Activated CD4-positive, alpha-beta memory T cell treated with anti-CD3 and anti-CD28 coated beads for 36 hours (primary cell): Measurements from ENCODE around the gene MRM1. TPM values are rescaled to one million over a fixed set of nuclear protein-coding genes. Genes with fewer than 3 reads are reported as not detected.

ENCODE experiments used
- CTCF ChIA-PET: fragments of 350-600 bp; sonication (Branson Sonifier 250); formaldehyde crosslinking; loops from one replicate; lab custom pipeline; 2021; ENCODE audit warnings: antibody characterized with exemption, inconsistent platforms; lab: Charles Lee
- POLR2A ChIA-PET: fragments of 350-600 bp; sonication (Branson Sonifier 250); formaldehyde crosslinking; loops from one replicate; lab custom pipeline; 2021; ENCODE audit warnings: antibody characterized with exemption; lab: Charles Lee
- DNase-seq: peaks from one replicate; pipeline ENCODE4 v3.0.0-alpha.2; 2020
- H3K27ac Mint-ChIP-seq: one replicate; pipeline ENCODE4 v1.8.0; 2021; ENCODE audit warnings: mixed read lengths
- H3K27me3 Mint-ChIP-seq: one replicate; pipeline ENCODE4 v1.8.0; 2021; ENCODE audit warnings: mixed read lengths
- H3K36me3 Mint-ChIP-seq: one replicate; pipeline ENCODE4 v1.8.0; 2021; ENCODE audit warnings: mixed read lengths
- H3K4me1 Mint-ChIP-seq: one replicate; pipeline ENCODE4 v1.8.0; 2021; ENCODE audit warnings: low read depth, mixed read lengths
- H3K4me3 Mint-ChIP-seq: one replicate; pipeline ENCODE4 v1.8.0; 2021; ENCODE audit warnings: mild to moderate bottlenecking, mixed read lengths
- H3K9me3 Mint-ChIP-seq: one replicate; pipeline ENCODE4 v1.8.0; 2021; ENCODE audit warnings: mixed read lengths
- intact Hi-C: fragments of 100-400 bp; cut with micrococcal nuclease; formaldehyde crosslinking; loops from one replicate; pipeline ENCODE4 v1.15.1; 2023
- total RNA-seq, 2 experiments: library from RNA; stranded (reverse); gene quantifications; one replicate each; pipeline ENCODE4 v1.2.3, GENCODE V29; 2021

MRM1 gene, protein sequence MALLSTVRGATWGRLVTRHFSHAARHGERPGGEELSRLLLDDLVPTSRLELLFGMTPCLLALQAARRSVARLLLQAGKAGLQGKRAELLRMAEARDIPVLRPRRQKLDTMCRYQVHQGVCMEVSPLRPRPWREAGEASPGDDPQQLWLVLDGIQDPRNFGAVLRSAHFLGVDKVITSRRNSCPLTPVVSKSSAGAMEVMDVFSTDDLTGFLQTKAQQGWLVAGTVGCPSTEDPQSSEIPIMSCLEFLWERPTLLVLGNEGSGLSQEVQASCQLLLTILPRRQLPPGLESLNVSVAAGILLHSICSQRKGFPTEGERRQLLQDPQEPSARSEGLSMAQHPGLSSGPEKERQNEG
- total RNA-seq, result 10 to 100 TPM; 13.5 to 14.6 TPM

DNA sequence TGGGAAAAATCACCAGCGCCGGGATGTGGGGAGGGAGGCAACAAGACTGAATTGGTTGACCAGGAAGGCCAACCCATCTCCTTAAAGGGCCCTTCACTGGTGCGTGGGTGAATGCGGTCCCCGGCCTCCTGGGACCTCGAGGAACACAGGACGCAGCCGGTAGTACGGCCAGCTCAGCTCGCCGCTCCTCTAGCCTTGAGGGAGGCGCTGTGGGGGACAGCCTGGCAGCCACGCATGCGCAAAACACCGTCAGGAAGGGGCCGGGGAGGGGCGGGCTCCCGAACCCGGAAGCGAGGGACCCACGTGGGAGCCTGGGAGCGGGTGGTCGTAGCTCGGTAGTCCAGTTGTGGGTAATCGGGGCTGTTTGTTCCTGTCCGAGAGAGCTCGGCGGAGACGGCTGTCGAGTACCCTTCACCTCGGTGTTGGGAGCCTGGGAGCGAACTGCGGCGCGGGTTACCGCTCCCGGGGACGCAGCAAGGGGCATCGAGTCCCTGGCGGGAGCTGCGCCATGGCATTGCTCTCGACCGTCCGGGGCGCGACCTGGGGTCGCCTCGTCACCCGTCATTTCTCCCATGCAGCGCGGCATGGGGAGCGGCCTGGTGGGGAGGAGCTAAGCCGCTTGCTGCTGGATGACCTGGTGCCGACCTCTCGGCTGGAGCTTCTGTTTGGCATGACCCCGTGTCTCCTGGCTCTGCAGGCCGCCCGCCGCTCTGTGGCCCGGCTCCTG is at the start of gene MRM1:
Gene MRM1, plus strand, starts transcription at position 281 of the 727 bp plus-strand sequence. Its CDS starts 228 bp downstream, at position 509.
- DNase-seq, result peak; percentile 93
- peaks cover 7% of the 10 kb centered on the region for H3K36me3 Mint-ChIP-seq
- H3K27me3 Mint-ChIP-seq, result no peaks in the 10 kb centered on the region
- intact Hi-C loops, result loop anchor here (1.0 to 2.0 kb wide), 3 partner anchors 55 to 121 kb away; no protein-coding TSS in a partner anchor
- no peaks in the 10 kb centered on the region for H3K9me3 Mint-ChIP-seq
- peak within 1 kb of the TSS; percentile 79 for H3K27ac Mint-ChIP-seq
- peaks cover 35% of the 10 kb centered on the region for H3K4me1 Mint-ChIP-seq
- ChIA-PET POLR2A (interaction anchor here (0.8 to 2.6 kb wide), 9 partner anchors 9 to 775 kb away, joined by 3 to 26 read pairs (median 4); partner anchors contain the start of genes DHRS11, MYO19 and PIGW), CTCF (interaction anchor here (0.6 to 4.4 kb wide), 23 partner anchors 9 to 890 kb away, joined by 3 to 35 read pairs (median 5); partner anchors contain the start of genes DHRS11, MYO19 and PIGW)
- peak within 1 kb of the TSS; percentile 85 for H3K4me3 Mint-ChIP-seq

DNA sequence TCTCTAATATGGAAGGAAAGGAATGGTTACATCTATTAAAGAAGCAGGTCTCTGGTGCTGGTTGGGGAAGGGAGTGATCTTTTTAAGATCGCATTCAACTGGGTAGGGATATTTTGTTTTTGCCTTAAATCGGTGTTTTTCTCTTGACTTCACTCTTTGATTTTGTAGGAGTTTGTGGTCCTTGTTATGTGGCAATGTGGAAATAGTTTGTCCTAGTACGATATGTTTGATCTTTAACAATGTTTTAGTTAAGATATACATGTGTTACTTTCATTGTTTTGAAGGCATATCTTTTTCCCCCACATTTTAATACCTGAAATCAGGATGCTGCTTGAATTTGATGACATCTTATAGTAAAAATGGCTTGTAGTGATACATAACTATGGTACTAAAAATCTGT is 47.9 kb upstream of the MRM1 start:
- Mint-ChIP-seq H3K9me3 (no peaks in the 10 kb centered on the region), H3K27ac (peak overlapping the region; percentile 13), H3K4me1 (peaks cover 47% of the 10 kb centered on the region), H3K4me3 (no peak overlapping the region), H3K27me3 (no peaks in the 10 kb centered on the region), H3K36me3 (peaks cover 29% of the 10 kb centered on the region)
- CTCF ChIA-PET, result no interaction called here
- POLR2A ChIA-PET, result no interaction called here
- DNase-seq, result no peak
- intact Hi-C loops, result no loop called here

- Mint-ChIP-seq H3K9me3 (no peaks in the 10 kb centered on the region), H3K4me3 (no peak overlapping the region), H3K27me3 (no peaks in the 10 kb centered on the region), H3K27ac (no peak overlapping the region), H3K36me3 (peaks cover 36% of the 10 kb centered on the region), H3K4me1 (peaks cover 17% of the 10 kb centered on the region)
- ChIA-PET POLR2A (interaction anchor here (1.0 kb wide), 1 partner anchor 18 kb away, joined by 3 read pairs; no protein-coding TSS in a partner anchor), CTCF (interaction anchor here (1.2 kb wide), 1 partner anchor 37 kb away, joined by 3 read pairs; no protein-coding TSS in a partner anchor)
- DNase-seq, result no peak
- intact Hi-C loops, result no loop called here
Observed at GRCh38 chr17:36566081-36566480, 35.3 kb upstream of the MRM1 start.

- Mint-ChIP-seq H3K4me3 (no peak overlapping the region), H3K27ac (no peak overlapping the region), H3K4me1 (peaks cover 7% of the 10 kb centered on the region), H3K27me3 (no peaks in the 10 kb centered on the region), H3K36me3 (peaks cover 35% of the 10 kb centered on the region), H3K9me3 (no peaks in the 10 kb centered on the region)
- intact Hi-C loops, result no loop called here
- ChIA-PET POLR2A (no interaction called here), CTCF (no interaction called here)
- no peak for DNase-seq
Observed at GRCh38 chr17:36575028-36575427, 26.4 kb upstream of the MRM1 start.

- CTCF ChIA-PET, result no interaction called here
- H3K4me3 Mint-ChIP-seq, result no peak overlapping the region
- peaks cover 7% of the 10 kb centered on the region for H3K4me1 Mint-ChIP-seq
- no peaks in the 10 kb centered on the region for H3K27me3 Mint-ChIP-seq
- no peak overlapping the region for H3K27ac Mint-ChIP-seq
- POLR2A ChIA-PET, result no interaction called here
- peaks cover 40% of the 10 kb centered on the region for H3K36me3 Mint-ChIP-seq
- DNase-seq, result no peak
- intact Hi-C loops, result no loop called here
- no peaks in the 10 kb centered on the region for H3K9me3 Mint-ChIP-seq
Observed at GRCh38 chr17:36576793-36577192, 24.6 kb upstream of the MRM1 start.

GRCh38 chr17:36578671-36579070 is 22.7 kb upstream of the MRM1 start:
- H3K4me1 Mint-ChIP-seq, result peaks cover 3% of the 10 kb centered on the region
- intact Hi-C loops, result no loop called here
- no peak overlapping the region for H3K4me3 Mint-ChIP-seq
- no peak overlapping the region for H3K27ac Mint-ChIP-seq
- peaks cover 34% of the 10 kb centered on the region for H3K36me3 Mint-ChIP-seq
- CTCF ChIA-PET, result interaction anchor here (0.7 to 1.2 kb wide), 2 partner anchors 47 to 609 kb away, joined by 3 read pairs; no protein-coding TSS in a partner anchor
- DNase-seq, result no peak
- no peaks in the 10 kb centered on the region for H3K27me3 Mint-ChIP-seq
- POLR2A ChIA-PET, result no interaction called here
- H3K9me3 Mint-ChIP-seq, result no peaks in the 10 kb centered on the region

- ChIA-PET CTCF (interaction anchor here (0.7 to 3.6 kb wide), 2 partner anchors 19 to 46 kb away, joined by 4 to 13 read pairs; partner anchors contain the start of gene MRM1), POLR2A (no interaction called here)
- intact Hi-C loops, result no loop called here
- Mint-ChIP-seq H3K27me3 (no peaks in the 10 kb centered on the region), H3K36me3 (peaks cover 30% of the 10 kb centered on the region), H3K27ac (no peak overlapping the region), H3K4me3 (no peak overlapping the region), H3K4me1 (no peaks in the 10 kb centered on the region), H3K9me3 (no peaks in the 10 kb centered on the region)
- no peak for DNase-seq
Observed at GRCh38 chr17:36583787-36584186, 17.6 kb upstream of the MRM1 start.

DNA sequence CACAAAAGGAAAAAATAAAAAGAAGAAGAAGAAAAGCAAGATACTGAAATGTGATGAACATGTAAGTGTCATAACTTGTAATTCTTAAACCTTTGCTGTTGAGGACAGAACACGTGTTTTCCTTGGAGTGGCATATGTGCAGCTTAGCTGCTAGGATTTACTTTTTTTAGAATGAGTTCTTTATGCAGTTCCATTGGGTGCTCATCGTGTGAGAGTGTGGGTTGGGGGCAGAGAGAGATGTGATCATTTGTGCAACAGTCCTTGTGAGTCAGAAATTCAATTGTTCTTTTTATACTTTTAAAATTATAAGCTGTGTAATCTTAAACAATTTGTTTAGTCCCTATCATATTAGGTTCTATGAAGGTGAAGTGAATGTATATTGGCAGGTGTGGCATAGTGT is 15.2 kb upstream of the MRM1 start:
- peaks cover 14% of the 10 kb centered on the region for H3K4me1 Mint-ChIP-seq
- DNase-seq, result no peak
- H3K27ac Mint-ChIP-seq, result no peak overlapping the region
- no peak overlapping the region for H3K4me3 Mint-ChIP-seq
- no peaks in the 10 kb centered on the region for H3K9me3 Mint-ChIP-seq
- H3K36me3 Mint-ChIP-seq, result peaks cover 28% of the 10 kb centered on the region
- intact Hi-C loops, result no loop called here
- H3K27me3 Mint-ChIP-seq, result no peaks in the 10 kb centered on the region
- CTCF ChIA-PET, result interaction anchor here (1.6 kb wide), 1 partner anchor 16 kb away, joined by 6 read pairs; the partner anchor contains the start of gene MRM1
- POLR2A ChIA-PET, result no interaction called here

DNA sequence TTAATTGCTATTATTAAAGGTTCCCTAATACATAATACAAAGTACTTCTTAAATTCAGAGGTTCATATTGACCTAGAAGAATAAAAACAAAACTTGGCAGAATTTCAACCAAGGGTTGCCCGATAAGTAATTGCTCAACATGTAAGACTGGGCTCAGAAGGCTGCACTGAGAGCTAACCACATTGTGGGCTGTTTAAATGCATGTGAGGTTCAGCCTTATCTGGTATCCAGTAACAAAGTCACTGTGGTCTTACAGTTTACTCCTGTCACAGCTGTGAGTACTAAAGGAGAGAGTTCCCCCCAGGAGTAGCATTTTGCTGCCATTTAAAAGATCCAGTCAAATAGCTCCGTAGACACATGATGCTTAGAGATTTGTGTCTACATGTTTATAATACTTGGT is 11.3 kb upstream of the MRM1 start:
- Mint-ChIP-seq H3K9me3 (no peaks in the 10 kb centered on the region), H3K27me3 (no peaks in the 10 kb centered on the region), H3K4me1 (peaks cover 28% of the 10 kb centered on the region), H3K36me3 (peaks cover 25% of the 10 kb centered on the region), H3K27ac (peak overlapping the region; percentile 19), H3K4me3 (no peak overlapping the region)
- CTCF ChIA-PET, result interaction anchor here (2.3 kb wide), 1 partner anchor 12 kb away, joined by 13 read pairs; the partner anchor contains the start of gene MRM1
- POLR2A ChIA-PET, result no interaction called here
- intact Hi-C loops, result loop anchor here (2.0 to 5.0 kb wide), 3 partner anchors 45 to 103 kb away; partner anchors contain the start of genes GGNBP2, MYO19, PIGW and ZNHIT3
- DNase-seq, result no peak

DNA sequence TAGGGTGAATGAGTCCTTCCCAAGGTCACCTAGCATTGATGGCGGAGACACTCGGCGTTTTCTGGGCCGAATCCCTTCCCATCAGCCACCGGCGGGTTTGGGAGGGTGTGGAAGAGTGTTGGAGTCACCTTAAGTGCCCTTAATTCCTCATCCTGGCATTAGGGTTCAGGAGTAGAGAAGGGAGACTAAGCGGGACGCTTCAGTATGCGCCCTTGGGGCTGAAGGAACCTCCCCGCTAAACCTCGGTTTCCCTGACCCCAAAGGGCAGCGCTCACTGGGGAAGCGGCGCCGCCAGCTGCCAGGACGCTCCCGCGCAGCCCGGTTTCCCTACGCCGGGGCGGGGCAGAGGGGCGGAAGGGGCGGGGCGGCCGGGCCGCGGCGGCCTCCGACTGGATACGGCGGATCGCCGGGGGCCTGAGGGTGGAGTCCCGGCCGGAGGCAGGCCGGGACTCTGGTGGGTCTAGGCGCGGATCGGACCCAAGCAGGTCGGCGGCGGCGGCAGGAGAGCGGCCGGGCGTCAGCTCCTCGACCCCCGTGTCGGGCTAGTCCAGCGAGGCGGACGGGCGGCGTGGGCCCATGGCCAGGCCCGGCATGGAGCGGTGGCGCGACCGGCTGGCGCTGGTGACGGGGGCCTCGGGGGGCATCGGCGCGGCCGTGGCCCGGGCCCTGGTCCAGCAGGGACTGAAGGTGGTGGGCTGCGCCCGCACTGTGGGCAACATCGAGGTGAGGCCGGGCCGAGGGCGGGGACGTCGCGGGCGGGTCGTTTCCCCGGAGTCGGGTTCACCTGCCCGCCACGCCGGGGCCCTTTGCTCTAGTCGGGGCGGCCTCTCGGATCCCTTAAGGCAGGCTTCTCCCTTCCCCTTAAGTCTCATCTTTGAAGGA is 9.7 kb upstream of the MRM1 start, which contains the start of gene DHRS11:
Gene DHRS11, plus strand, starts transcription at position 446 of the 882 bp plus-strand sequence. Its CDS starts 131 bp downstream, at position 577.
- POLR2A ChIA-PET, result interaction anchor here (1.7 to 2.7 kb wide), 2 partner anchors 10 to 57 kb away, joined by 8 to 26 read pairs; partner anchors contain the start of genes MRM1, MYO19 and PIGW
- intact Hi-C loops, result loop anchor here (2.0 to 5.0 kb wide), 3 partner anchors 47 to 104 kb away; partner anchors contain the start of genes GGNBP2, MYO19, PIGW and ZNHIT3
- CTCF ChIA-PET, result interaction anchor here (0.6 to 3.4 kb wide), 3 partner anchors 11 to 782 kb away, joined by 3 to 35 read pairs (median 3); partner anchors contain the start of gene MRM1
- H3K27ac Mint-ChIP-seq, result peak within 1 kb of the TSS; percentile 49
- DNase-seq, result peak; percentile 87
- H3K4me3 Mint-ChIP-seq, result peak within 1 kb of the TSS; percentile 69
- H3K4me1 Mint-ChIP-seq, result peaks cover 28% of the 10 kb centered on the region
- no peaks in the 10 kb centered on the region for H3K27me3 Mint-ChIP-seq
- peaks cover 20% of the 10 kb centered on the region for H3K36me3 Mint-ChIP-seq
- H3K9me3 Mint-ChIP-seq, result no peaks in the 10 kb centered on the region
